ENCODE measurements around the gene CDKN2B-AS1.

CDKN2B-AS1 gene

DNA sequence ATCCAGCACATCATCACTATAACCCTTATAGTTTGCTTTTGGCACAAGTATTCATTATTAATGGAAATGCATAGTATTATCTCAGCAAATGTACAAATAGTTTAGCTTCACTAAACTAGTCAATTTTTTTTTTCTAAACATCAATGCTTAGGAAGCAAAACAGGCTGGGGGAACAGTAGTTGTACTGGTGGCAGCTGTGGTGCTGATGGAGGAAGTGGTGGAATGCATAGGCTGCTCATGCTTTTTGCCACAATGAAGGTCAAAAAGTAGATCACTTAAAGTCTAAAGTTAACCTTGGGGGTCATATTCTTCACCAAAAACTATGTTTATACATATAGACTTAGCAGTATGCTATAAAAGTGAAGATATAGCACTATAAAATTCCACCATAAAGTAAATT is 50.8 kb downstream of the CDKN2B-AS1 start:
- H3K4me3 ChIP-seq (ENCODE audit: low read length), result no peak overlapping the region
- H3K9me3 ChIP-seq (ENCODE audit: control insufficient read depth, insufficient read depth, low read length), result no peaks in the 10 kb centered on the region
- H3K27ac ChIP-seq (ENCODE audit: low read length), result no peak overlapping the region

DNA sequence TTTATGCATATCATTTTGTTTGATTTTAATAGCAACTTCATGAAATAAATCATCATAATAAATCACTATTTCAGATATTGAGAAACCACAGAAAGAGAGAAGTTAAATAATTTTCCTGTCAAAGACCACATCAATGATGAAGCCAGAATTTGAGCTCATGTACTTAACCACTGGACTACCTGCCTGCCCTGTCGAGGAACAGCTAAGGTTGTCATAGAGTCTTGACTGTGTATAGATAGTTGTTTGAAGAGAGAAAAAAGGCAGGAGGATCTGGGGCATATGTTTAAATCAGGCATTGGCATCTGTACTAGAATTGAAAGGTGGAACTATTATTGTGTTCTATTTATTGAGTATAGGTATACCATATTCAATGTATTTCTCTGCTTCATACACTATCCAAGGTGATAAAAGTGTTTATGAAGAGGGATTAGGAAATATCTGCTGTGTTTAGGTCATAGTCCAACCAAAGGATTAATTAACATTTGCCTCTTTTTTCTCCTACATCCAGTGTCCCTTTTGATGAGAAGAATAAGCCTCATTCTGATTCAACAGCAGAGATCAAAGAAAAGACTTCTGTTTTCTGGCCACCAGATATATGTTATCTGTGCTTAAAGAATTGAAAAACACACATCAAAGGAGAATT is 51.8 kb downstream of the CDKN2B-AS1 start:
- no peaks in the 10 kb centered on the region for H3K36me3 ChIP-seq (ENCODE audit: control insufficient read depth, insufficient read depth, low read length)
- H3K9me3 ChIP-seq (ENCODE audit: control insufficient read depth, insufficient read depth, low read length), result no peaks in the 10 kb centered on the region
- no CpG with 5 or more reads among the region's 1 CpG for WGBS (ENCODE audit: insufficient coverage, insufficient read length)
- no peaks in the 10 kb centered on the region for H3K4me1 ChIP-seq (ENCODE audit: control insufficient read depth, insufficient read depth, low read length)
- no peak for DNase-seq (ENCODE audit: low read depth, low spot score)
- H3K27ac ChIP-seq (ENCODE audit: low read length), result no peak overlapping the region
- no peaks in the 10 kb centered on the region for H3K27me3 ChIP-seq (ENCODE audit: control insufficient read depth, insufficient read depth, low read length)
- no peak overlapping the region for H3K4me3 ChIP-seq (ENCODE audit: low read length)

More for the DNA sequence above, 50.8 kb downstream of the CDKN2B-AS1 start:
- Histone ChIP-seq H3K36me3 (ENCODE audit: control insufficient read depth, insufficient read depth, low read length) (no peaks in the 10 kb centered on the region), H3K27me3 (ENCODE audit: control insufficient read depth, insufficient read depth, low read length) (no peaks in the 10 kb centered on the region), H3K4me1 (ENCODE audit: control insufficient read depth, insufficient read depth, low read length) (no peaks in the 10 kb centered on the region)
- DNase-seq (ENCODE audit: low read depth, low spot score), result no peak

DNA sequence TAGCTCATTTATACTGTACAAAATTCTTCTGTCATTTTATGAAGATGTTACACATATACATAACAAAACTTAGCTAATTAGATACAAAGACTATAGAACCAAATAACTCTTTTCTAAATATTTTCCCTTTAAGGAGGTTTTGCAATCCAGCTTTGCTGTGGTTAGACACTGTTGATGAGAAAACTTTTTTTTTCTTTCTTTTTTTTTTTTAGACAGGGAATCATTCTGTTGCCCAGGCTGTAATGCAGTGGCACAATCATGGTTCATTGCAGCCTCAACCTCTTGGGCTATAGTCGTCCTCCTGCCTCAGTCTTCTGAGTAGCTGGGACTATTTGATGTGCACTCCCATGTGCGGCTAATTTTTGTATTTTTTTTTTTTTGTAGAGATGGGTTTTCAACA is 53.0 kb downstream of the CDKN2B-AS1 start:
- no peaks in the 10 kb centered on the region for H3K9me3 ChIP-seq (ENCODE audit: control insufficient read depth, insufficient read depth, low read length)

DNA sequence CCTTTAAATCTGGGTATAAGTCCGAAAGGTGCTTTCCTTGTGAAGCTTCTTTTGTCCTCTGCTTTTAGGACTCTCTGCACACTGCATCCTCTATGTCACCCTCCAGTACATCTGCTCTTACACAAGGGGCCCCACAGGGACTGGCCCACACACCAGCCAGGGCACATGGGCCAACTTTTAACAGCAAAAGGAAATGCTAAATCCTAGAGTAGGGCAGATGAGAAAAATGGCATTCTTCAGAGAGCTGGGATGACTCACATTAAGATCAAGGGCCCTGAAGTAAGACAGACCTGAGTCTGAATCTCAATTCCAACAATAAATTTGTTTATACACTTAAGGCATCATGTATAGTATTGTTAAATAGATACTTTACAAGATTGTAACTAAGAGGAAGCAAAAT is 54.8 kb downstream of the CDKN2B-AS1 start:
- H3K27ac ChIP-seq (ENCODE audit: low read length), result no peak overlapping the region
- H3K4me3 ChIP-seq (ENCODE audit: low read length), result no peak overlapping the region
- no peaks in the 10 kb centered on the region for H3K36me3 ChIP-seq (ENCODE audit: control insufficient read depth, insufficient read depth, low read length)
- no peaks in the 10 kb centered on the region for H3K9me3 ChIP-seq (ENCODE audit: control insufficient read depth, insufficient read depth, low read length)
- DNase-seq (ENCODE audit: low read depth, low spot score), result no peak
- no peaks in the 10 kb centered on the region for H3K4me1 ChIP-seq (ENCODE audit: control insufficient read depth, insufficient read depth, low read length)
- no CpG with 5 or more reads among the region's 1 CpG for WGBS (ENCODE audit: insufficient coverage, insufficient read length)
- H3K27me3 ChIP-seq (ENCODE audit: control insufficient read depth, insufficient read depth, low read length), result no peaks in the 10 kb centered on the region

More for the DNA sequence above, 53.0 kb downstream of the CDKN2B-AS1 start:
- Histone ChIP-seq H3K27me3 (ENCODE audit: control insufficient read depth, insufficient read depth, low read length) (no peaks in the 10 kb centered on the region), H3K4me1 (ENCODE audit: control insufficient read depth, insufficient read depth, low read length) (no peaks in the 10 kb centered on the region), H3K36me3 (ENCODE audit: control insufficient read depth, insufficient read depth, low read length) (no peaks in the 10 kb centered on the region), H3K27ac (ENCODE audit: low read length) (no peak overlapping the region), H3K4me3 (ENCODE audit: low read length) (no peak overlapping the region)
- no CpG with 5 or more reads among the region's 2 CpGs for WGBS (ENCODE audit: insufficient coverage, insufficient read length)
- DNase-seq (ENCODE audit: low read depth, low spot score), result no peak

DNA sequence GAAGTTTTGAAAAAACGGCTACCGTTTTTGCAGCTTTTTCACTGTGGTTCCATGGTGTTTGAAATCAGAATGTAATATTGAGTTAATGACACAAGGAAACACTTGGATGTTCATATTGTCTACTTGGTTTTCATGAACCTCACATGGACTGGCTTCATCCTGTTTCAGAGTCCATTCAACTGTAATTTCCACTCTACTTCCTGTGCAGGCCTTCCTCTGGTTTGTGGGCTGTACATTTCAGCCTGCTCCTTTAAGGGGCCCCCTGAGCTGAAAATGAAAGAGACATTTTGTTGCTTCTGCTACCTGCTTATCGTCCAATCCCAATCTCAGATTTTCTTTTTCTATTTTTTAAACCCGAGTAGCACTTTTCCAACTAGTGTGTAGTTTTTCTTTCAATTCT is 56.3 kb downstream of the CDKN2B-AS1 start:
- no peaks in the 10 kb centered on the region for H3K4me1 ChIP-seq (ENCODE audit: control insufficient read depth, insufficient read depth, low read length)
- no peak overlapping the region for H3K27ac ChIP-seq (ENCODE audit: low read length)
- WGBS (ENCODE audit: insufficient coverage, insufficient read length), result no CpG with 5 or more reads among the region's 4 CpGs
- no peaks in the 10 kb centered on the region for H3K9me3 ChIP-seq (ENCODE audit: control insufficient read depth, insufficient read depth, low read length)
- no peaks in the 10 kb centered on the region for H3K36me3 ChIP-seq (ENCODE audit: control insufficient read depth, insufficient read depth, low read length)
- no peaks in the 10 kb centered on the region for H3K27me3 ChIP-seq (ENCODE audit: control insufficient read depth, insufficient read depth, low read length)
- no peak for DNase-seq (ENCODE audit: low read depth, low spot score)
- no peak overlapping the region for H3K4me3 ChIP-seq (ENCODE audit: low read length)

DNA sequence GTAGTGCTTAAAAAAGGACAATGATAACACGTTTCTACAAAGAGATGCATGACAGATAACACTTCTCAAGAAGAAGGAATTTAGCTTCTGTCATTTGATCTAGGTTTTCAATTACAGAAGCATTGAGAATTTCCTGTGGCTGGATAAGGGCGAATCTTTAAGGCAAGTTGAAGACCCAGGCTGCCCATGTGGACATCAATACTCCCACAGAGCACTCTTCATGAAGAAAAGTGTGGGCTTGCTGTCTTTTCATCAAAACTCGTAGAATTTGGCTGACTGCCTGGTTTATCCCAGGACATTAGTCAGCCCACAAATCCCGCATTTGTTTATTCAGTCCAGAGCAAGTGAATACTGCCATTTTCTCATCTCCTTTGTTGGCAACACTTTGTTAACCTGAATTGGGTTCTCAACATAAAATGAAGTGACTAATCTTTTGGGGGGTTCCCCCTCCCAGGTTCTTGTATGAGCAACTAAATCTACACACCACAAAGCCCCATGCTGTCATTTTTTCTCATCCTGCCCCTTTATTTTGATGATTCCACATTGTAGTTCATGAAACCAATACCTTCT is 57.9 kb downstream of the CDKN2B-AS1 start:
- no peak for DNase-seq (ENCODE audit: low read depth, low spot score)
- Histone ChIP-seq H3K36me3 (ENCODE audit: control insufficient read depth, insufficient read depth, low read length) (no peaks in the 10 kb centered on the region), H3K27me3 (ENCODE audit: control insufficient read depth, insufficient read depth, low read length) (no peaks in the 10 kb centered on the region), H3K27ac (ENCODE audit: low read length) (no peak overlapping the region), H3K9me3 (ENCODE audit: control insufficient read depth, insufficient read depth, low read length) (no peaks in the 10 kb centered on the region), H3K4me3 (ENCODE audit: low read length) (no peak overlapping the region), H3K4me1 (ENCODE audit: control insufficient read depth, insufficient read depth, low read length) (no peaks in the 10 kb centered on the region)
- WGBS (ENCODE audit: insufficient coverage, insufficient read length), result no CpG with 5 or more reads among the region's 4 CpGs

DNA sequence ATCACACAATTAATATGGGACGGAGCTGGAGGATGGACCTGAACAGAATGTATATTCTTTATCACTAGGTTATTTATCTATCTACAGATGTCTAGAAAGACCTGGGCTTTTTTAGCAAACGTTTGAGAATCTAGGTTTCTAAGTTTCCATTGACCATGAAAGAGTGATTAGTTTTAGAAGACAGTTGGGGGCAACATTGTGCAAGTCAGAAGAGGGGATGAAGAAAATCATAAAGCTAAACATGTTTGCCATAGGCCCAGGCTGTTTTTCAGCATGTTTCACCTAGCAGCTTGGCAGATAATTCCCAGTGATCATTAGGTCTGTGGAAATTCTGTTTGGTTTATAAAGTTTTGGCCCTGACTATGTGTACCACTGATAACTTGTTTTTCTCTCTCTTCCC is 58.6 kb downstream of the CDKN2B-AS1 start:
- Histone ChIP-seq H3K9me3 (ENCODE audit: control insufficient read depth, insufficient read depth, low read length) (no peaks in the 10 kb centered on the region), H3K4me1 (ENCODE audit: control insufficient read depth, insufficient read depth, low read length) (no peaks in the 10 kb centered on the region), H3K4me3 (ENCODE audit: low read length) (no peak overlapping the region), H3K36me3 (ENCODE audit: control insufficient read depth, insufficient read depth, low read length) (no peaks in the 10 kb centered on the region), H3K27me3 (ENCODE audit: control insufficient read depth, insufficient read depth, low read length) (no peaks in the 10 kb centered on the region), H3K27ac (ENCODE audit: low read length) (no peak overlapping the region)
- DNase-seq (ENCODE audit: low read depth, low spot score), result no peak
- WGBS (ENCODE audit: insufficient coverage, insufficient read length), result no CpG with 5 or more reads among the region's 2 CpGs

DNA sequence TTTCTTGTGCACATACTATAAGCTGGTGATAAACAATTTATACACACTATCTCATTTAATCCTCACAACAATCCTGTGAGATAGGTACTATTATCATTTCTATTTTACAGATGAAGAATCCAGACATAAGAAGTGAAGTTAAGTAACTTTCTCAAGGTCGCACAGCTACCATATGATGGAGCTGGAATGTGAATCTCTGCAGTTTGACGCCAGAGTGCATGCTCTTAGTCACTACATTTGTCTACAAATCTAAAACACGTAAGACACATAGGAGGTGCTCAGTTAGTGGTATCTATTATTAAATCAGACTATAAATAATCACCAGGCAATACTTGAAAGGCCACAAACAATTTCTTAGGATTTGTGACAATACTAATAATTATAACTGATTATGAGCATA is 59.5 kb downstream of the CDKN2B-AS1 start:
- WGBS (ENCODE audit: insufficient coverage, insufficient read length), result no CpG with 5 or more reads among the region's 3 CpGs
- DNase-seq (ENCODE audit: low read depth, low spot score), result no peak

DNA sequence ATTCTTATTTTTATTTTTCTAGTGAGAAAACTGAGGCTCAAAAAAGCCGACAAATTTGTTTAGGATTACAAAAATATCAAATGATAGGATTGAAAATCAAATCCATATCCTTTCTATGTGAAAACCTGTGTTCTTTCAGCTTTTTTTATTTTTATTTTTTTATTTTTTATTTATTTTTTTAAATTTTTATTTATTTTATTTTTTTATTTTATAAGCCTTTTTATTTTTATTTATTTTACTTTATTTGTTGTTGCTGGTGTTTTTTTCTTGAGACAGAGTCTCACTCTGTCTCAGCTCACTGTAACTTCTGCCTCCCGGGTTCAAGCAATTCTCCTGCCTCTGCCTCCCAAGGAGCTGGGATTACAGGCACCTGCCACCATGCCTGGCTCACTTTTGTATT is 59.9 kb downstream of the CDKN2B-AS1 start:
- H3K27ac ChIP-seq (ENCODE audit: low read length), result no peak overlapping the region
- no peaks in the 10 kb centered on the region for H3K4me1 ChIP-seq (ENCODE audit: control insufficient read depth, insufficient read depth, low read length)
- no peaks in the 10 kb centered on the region for H3K27me3 ChIP-seq (ENCODE audit: control insufficient read depth, insufficient read depth, low read length)
- no peaks in the 10 kb centered on the region for H3K36me3 ChIP-seq (ENCODE audit: control insufficient read depth, insufficient read depth, low read length)
- H3K4me3 ChIP-seq (ENCODE audit: low read length), result no peak overlapping the region
- WGBS (ENCODE audit: insufficient coverage, insufficient read length), result no CpG with 5 or more reads among the region's 2 CpGs
- no peak for DNase-seq (ENCODE audit: low read depth, low spot score)
- H3K9me3 ChIP-seq (ENCODE audit: control insufficient read depth, insufficient read depth, low read length), result no peaks in the 10 kb centered on the region

More for the DNA sequence above, 59.5 kb downstream of the CDKN2B-AS1 start:
- Histone ChIP-seq H3K36me3 (ENCODE audit: control insufficient read depth, insufficient read depth, low read length) (no peaks in the 10 kb centered on the region), H3K27ac (ENCODE audit: low read length) (no peak overlapping the region), H3K4me1 (ENCODE audit: control insufficient read depth, insufficient read depth, low read length) (no peaks in the 10 kb centered on the region), H3K27me3 (ENCODE audit: control insufficient read depth, insufficient read depth, low read length) (no peaks in the 10 kb centered on the region), H3K9me3 (ENCODE audit: control insufficient read depth, insufficient read depth, low read length) (no peaks in the 10 kb centered on the region), H3K4me3 (ENCODE audit: low read length) (no peak overlapping the region)

DNA sequence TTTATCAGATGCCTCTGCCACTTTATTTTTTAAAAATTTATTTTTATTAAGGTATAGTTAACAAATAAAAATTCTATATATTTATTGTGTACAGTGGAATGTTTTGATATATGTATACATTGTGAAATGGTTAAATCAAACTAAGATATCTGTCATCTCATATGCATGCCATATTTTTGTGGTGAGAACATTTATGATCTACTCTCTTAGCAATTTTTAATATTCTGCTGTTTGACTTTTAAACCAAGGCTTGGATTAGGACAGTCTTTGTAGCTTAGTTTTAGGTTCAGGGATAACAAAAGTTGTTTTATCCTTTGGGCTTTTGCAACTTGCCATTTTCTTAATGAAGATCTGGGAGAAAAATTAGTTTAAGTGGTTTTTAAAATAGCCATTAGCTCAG is 60.5 kb downstream of the CDKN2B-AS1 start:
- no peak for DNase-seq (ENCODE audit: low read depth, low spot score)
- Histone ChIP-seq H3K4me3 (ENCODE audit: low read length) (no peak overlapping the region), H3K27me3 (ENCODE audit: control insufficient read depth, insufficient read depth, low read length) (no peaks in the 10 kb centered on the region), H3K4me1 (ENCODE audit: control insufficient read depth, insufficient read depth, low read length) (no peaks in the 10 kb centered on the region), H3K9me3 (ENCODE audit: control insufficient read depth, insufficient read depth, low read length) (no peaks in the 10 kb centered on the region), H3K27ac (ENCODE audit: low read length) (no peak overlapping the region), H3K36me3 (ENCODE audit: control insufficient read depth, insufficient read depth, low read length) (no peaks in the 10 kb centered on the region)

DNA sequence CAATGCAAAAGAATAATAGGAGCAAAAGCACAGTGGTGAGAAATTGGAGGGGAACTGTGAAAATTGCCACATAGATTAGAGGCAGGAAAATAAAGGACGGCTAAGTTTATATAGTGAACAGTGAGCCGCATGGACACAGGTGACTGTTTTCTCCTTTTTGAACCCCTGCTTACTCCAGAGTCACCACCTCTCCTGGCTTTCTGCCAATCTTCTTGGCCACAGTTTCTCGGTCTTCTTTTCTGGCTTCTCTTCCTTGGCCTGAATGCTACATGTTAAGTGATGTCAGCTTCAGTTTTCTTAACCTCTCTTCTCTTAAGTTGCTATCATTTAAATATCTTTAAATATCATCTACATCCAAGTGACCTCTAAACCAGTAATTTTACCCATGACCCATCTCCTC is 61.8 kb downstream of the CDKN2B-AS1 start:
- H3K36me3 ChIP-seq (ENCODE audit: control insufficient read depth, insufficient read depth, low read length), result no peaks in the 10 kb centered on the region
- no peak overlapping the region for H3K27ac ChIP-seq (ENCODE audit: low read length)

More for the DNA sequence above, 61.8 kb downstream of the CDKN2B-AS1 start:
- no peak for DNase-seq (ENCODE audit: low read depth, low spot score)
- no peaks in the 10 kb centered on the region for H3K9me3 ChIP-seq (ENCODE audit: control insufficient read depth, insufficient read depth, low read length)
- no CpG with 5 or more reads among the region's 3 CpGs for WGBS (ENCODE audit: insufficient coverage, insufficient read length)
- H3K4me3 ChIP-seq (ENCODE audit: low read length), result no peak overlapping the region
- H3K4me1 ChIP-seq (ENCODE audit: control insufficient read depth, insufficient read depth, low read length), result no peaks in the 10 kb centered on the region
- no peaks in the 10 kb centered on the region for H3K27me3 ChIP-seq (ENCODE audit: control insufficient read depth, insufficient read depth, low read length)

All from iPS DF 6.9 (cell line).